VCaP (cell line): ENCODE measurements around the gene BID.

Experiments
- H3K27ac ChIP-seq: fragments of 450-650 bp; 2 replicates; pipeline ENCODE4 v1.5.1; 2017
- TF ChIP-seq, protein P1 (sequence below): fragments of 450-650 bp; conservative IDR thresholded peaks from 2 replicates; pipeline ENCODE4 v1.5.1; 2017; ENCODE audit warnings: mild to moderate bottlenecking, moderate library complexity

BID gene

DNA sequence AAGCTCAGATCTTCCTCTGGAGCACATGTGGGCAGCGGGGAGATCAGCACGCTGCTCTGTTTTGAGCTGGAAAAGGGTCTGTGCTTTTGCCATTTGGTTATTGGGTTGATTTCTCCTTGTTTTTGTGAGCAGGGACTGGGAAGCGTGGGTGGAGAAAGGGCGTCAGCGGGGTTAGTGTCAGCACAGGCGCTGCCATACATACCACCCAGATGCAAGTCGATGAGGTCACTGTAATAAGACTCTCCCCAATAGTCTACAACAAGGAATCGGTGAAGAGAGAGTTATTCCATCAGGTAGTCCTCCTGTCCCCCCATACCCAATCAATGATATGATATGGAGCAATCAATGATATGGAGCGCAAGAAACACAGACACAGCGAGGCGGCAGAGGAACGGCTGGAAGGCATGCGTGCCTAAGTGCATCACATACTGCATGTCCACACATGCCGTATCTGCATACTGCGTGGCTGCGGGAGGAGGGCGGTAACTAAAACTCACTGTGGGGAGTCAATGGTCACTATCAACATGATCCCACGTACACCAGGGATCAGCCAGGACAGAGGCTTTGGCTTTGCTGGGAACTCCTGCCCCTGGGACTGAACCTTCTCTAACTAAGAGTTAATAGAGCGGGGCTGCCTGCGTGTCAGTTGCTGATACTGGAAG lies 29.5 kb upstream of the BID start:
- TF ChIP-seq, protein P1, sequence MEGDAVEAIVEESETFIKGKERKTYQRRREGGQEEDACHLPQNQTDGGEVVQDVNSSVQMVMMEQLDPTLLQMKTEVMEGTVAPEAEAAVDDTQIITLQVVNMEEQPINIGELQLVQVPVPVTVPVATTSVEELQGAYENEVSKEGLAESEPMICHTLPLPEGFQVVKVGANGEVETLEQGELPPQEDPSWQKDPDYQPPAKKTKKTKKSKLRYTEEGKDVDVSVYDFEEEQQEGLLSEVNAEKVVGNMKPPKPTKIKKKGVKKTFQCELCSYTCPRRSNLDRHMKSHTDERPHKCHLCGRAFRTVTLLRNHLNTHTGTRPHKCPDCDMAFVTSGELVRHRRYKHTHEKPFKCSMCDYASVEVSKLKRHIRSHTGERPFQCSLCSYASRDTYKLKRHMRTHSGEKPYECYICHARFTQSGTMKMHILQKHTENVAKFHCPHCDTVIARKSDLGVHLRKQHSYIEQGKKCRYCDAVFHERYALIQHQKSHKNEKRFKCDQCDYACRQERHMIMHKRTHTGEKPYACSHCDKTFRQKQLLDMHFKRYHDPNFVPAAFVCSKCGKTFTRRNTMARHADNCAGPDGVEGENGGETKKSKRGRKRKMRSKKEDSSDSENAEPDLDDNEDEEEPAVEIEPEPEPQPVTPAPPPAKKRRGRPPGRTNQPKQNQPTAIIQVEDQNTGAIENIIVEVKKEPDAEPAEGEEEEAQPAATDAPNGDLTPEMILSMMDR: no peak
- no peak overlapping the region for H3K27ac ChIP-seq

DNA sequence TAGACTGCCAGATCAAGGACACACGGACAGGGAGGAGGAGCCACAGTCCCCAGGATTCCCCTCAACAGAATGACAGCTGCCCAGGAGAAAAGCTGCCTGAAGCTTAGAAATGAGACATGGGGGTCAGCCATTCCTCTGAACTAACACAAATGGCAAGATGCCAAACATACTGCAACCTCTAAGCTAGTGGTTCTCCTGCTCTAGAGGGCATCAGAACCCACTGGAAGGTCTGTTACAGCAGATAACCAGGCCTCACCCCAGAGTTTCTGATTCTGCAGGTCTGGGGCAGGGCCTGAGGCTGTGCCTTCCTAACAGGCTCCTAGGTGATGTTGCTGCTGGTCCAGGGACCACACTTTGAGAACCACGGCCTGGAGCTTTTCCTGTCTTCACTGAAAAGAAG lies 28.6 kb upstream of the BID start:
- H3K27ac ChIP-seq: no peak overlapping the region
- TF ChIP-seq, protein P1: no peak

DNA sequence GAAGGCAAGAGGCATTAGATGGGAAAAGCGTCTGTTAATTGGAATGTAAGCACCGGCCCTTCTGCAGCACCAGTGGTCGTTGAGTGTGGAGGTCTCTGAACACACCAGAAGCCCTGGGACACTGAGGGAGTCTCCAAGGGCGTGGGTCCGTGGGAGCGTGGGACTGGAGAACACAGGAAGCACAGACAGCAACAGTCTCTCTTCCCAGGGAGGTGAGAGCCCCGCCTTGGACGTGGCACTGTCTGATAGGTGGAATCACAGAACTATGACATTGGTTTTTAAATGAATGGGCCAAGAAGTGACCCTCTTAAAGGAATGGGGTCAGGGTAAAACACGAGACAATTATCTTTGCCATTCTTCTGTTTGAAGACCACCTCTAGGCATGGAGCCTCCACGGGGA lies 28.1 kb upstream of the BID start:
- H3K27ac ChIP-seq: no peak overlapping the region
- TF ChIP-seq, protein P1: no peak

DNA sequence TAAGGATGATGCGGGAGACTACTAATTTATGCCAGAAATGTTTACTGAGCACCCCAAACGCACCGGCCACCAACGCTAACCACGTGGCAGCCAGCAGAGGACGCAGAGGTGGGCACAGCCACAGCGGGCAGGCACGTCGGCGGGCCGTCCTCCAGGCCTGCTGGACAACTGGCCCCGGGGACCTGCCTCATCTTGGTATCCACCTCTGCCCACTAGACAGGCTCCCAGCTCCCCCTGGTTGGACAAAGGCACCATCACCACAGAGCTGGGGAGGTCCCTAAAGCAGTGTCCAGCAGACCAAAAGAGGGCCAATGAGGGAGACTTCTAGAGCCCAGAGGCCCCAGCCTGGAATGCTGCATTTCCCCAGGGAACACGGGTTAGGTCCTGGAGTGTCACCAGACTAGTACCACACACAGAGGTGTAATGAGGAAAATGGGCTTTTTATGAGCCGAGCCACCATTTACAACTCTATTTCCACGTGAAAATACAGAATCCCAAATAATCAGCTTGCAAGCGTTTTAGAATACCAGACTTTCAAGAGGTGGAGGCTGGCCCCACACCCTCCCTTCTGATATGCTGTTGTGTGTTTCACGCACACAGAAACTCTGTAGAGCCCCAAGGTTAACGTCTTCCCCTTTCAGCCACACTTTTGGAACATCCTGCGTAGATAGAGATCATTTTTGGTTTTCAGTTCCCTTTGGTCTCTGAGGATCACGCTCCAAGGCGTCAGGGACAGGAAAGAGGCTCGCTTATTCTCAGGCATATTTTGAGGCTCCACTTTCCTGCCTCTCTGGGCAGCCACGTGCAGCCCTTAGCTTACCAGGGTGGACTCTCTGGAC lies 23.7 kb upstream of the BID start:
- H3K27ac ChIP-seq: no peak overlapping the region
- TF ChIP-seq, protein P1: no peak

DNA sequence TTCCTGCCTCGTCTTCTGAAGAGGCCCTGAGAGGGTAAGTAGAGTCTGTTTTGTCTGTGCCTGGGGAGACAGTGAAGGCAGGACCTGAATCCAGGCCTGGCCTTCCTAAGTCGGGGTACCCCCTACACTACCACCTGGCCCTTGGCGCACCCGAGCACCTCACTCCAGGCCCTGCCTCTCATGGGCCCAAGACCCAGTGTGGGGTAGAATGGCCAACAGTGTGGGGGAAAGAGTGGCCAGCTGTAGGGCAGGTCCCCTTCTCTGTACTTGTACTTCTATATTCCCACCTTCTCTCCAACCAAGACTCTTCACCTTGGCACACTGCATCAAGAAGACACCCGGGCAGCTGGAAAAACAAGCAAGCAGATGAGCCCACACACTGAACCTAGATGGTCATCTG lies 22.4 kb upstream of the BID start:
- no peak overlapping the region for H3K27ac ChIP-seq
- TF ChIP-seq, protein P1: no peak

DNA sequence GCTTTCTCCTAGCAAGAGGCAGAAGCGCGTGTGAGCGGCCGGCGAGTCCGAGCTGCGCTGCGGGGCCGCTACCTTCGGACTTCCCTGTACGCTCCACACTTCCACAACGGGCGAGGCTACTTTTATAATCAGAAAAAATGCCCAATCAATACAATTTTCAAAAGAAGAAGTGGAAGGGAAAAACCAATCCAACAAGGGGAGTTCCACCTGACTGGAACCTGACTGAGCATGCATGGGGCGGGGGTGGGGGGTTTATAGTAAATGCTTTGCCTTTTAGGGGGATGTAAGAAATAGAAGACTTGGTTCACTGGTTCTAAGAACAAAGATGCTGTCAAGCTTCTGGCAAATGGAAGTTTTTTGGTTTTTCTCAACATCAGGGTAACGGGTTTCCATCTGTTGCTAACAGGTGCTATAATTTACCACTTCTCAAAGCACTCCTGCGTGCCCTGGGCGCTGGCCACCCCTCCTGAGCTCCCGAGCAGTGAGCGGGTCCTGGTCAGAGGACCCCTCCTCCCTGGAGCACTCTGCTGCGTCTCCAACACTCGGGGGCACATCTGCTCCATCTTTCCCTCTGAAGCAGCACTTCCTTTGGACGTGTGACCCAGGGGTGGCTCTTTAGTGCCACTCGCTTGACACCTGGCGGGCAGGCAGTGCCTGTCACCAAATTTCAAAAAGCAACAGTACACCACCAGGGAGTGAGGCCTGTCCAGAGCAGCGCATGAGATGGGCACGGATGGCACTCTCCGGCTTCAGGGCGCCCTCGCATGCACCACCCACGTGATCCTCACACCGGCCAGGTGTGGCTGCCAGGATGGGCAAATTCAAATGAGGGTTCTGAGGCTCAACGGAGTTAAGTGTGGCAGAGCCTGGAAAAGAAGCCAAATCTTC lies 21.6 kb upstream of the BID start:
- H3K27ac ChIP-seq: no peak overlapping the region

More for the DNA sequence above, 21.6 kb upstream of the BID start:
- TF ChIP-seq, protein P1: no peak
